IMR-90 (cell line): ENCODE data around the gene CD99L2. TPM values are rescaled to one million over a fixed set of nuclear protein-coding genes. Genes with fewer than 3 reads are reported as not detected.

Source experiments
- ATAC-seq: fragments of 200-7000 bp; cut with Tn5 transposase; 2 replicates; pipeline ENCODE4 v1.9.1; 2020; ENCODE audit warnings: low read depth, mild to moderate bottlenecking, moderate library complexity
- BruUV-seq: library from RNA; stranded (reverse); fragments of 400-500 nt; replicated peaks from 2 replicates; lab custom pipeline; 2021; lab: Mats Ljungman, UMichigan
- CTCF ChIA-PET: fragments of 300-600 bp; formaldehyde crosslinking; extraction: SDS; loops from one replicate; lab custom pipeline; 2021; ENCODE audit warnings: antibody characterized with exemption; lab: Yijun Ruan, JAX
- POLR2A ChIA-PET: fragments of 300-600 bp; sonication (Branson Sonifier 250); formaldehyde crosslinking; loops from one replicate; lab custom pipeline; 2022; ENCODE audit warnings: antibody characterized with exemption; ENCODE audit not compliant: unreplicated experiment; lab: Charles Lee
- DNase-seq: peaks from one replicate; pipeline ENCODE4 v3.0.0; 2013
- H2AFZ ChIP-seq: replicated peaks from 2 replicates; pipeline ENCODE3; 2013; ENCODE audit warnings: low read length, mild to moderate bottlenecking; ENCODE audit not compliant: poor library complexity
- H2AK5ac ChIP-seq: 2 replicates; pipeline ENCODE4 v1.6.1; 2013; ENCODE audit warnings: low read depth, low read length, inconsistent platforms
- H2AK9ac ChIP-seq: replicated peaks from 2 replicates; pipeline ENCODE3; 2013; ENCODE audit warnings: mild to moderate bottlenecking, low read depth, low read length, moderate library complexity; ENCODE audit not compliant: poor library complexity
- H2BK120ac ChIP-seq: 2 replicates; pipeline ENCODE4 v1.6.1; 2013; ENCODE audit warnings: low read depth, low read length, inconsistent platforms
- H2BK15ac ChIP-seq: 3 replicates; pipeline ENCODE4 v1.6.1; 2013; ENCODE audit warnings: low read depth, low read length, inconsistent platforms
- H2BK20ac ChIP-seq: 2 replicates; pipeline ENCODE4 v1.6.1; 2013; ENCODE audit warnings: low read depth, mild to moderate bottlenecking, inconsistent platforms, low read length, moderate library complexity
- H2BK5ac ChIP-seq: 2 replicates; pipeline ENCODE4 v1.6.1; 2013; ENCODE audit warnings: mild to moderate bottlenecking, low read depth, low read length, inconsistent platforms; ENCODE audit not compliant: poor library complexity, severe bottlenecking
- H3K14ac ChIP-seq: replicated peaks from 2 replicates; pipeline ENCODE4 v1.6.1; 2013; ENCODE audit warnings: low read depth, low read length, inconsistent platforms
- H3K18ac ChIP-seq: 2 replicates; pipeline ENCODE4 v1.6.1; 2013; ENCODE audit warnings: low read depth, low read length, control low read depth
- H3K23ac ChIP-seq: 2 replicates; pipeline ENCODE4 v1.6.1; 2013; ENCODE audit warnings: low read depth, low read length, inconsistent platforms
- H3K27ac ChIP-seq: 2 replicates; pipeline ENCODE4 v1.5.1; 2013; ENCODE audit warnings: mild to moderate bottlenecking, control low read depth, low read length; ENCODE audit not compliant: insufficient read depth
- H3K27me3 ChIP-seq: 2 replicates; pipeline ENCODE4 v1.6.1; 2013; ENCODE audit warnings: low read length; ENCODE audit not compliant: control insufficient read depth, insufficient read depth
- H3K36me3 ChIP-seq: 2 replicates; pipeline ENCODE4 v1.6.1; 2013; ENCODE audit warnings: low read length, mixed read lengths; ENCODE audit not compliant: control insufficient read depth, insufficient read depth
- H3K4ac ChIP-seq: 2 replicates; pipeline ENCODE4 v1.6.1; 2013; ENCODE audit warnings: low read depth, low read length, inconsistent platforms
- H3K4me1 ChIP-seq: 2 replicates; pipeline ENCODE4 v1.6.1; 2013; ENCODE audit warnings: low read length, mixed read lengths; ENCODE audit not compliant: control insufficient read depth, insufficient read depth
- H3K4me2 ChIP-seq: 2 replicates; pipeline ENCODE4 v1.6.1; 2013; ENCODE audit warnings: low read depth, mild to moderate bottlenecking, control low read depth, low read length, moderate library complexity
- H3K4me3 ChIP-seq: 2 replicates; pipeline ENCODE4 v1.5.1; 2013; ENCODE audit warnings: low read depth, mild to moderate bottlenecking, control low read depth, low read length, moderate library complexity; ENCODE audit not compliant: insufficient read depth
- H3K56ac ChIP-seq: 2 replicates; pipeline ENCODE4 v1.6.1; 2013; ENCODE audit warnings: low read length, inconsistent platforms; ENCODE audit not compliant: insufficient read depth; ENCODE audit errors: extremely low read depth
- H3K79me1 ChIP-seq, 2 experiments: 2 replicates each; pipeline ENCODE4 v1.6.1; 2013; ENCODE audit warnings: low read length in 2 of 2, inconsistent platforms in 1 of 2, low read depth in 1 of 2
- H3K9ac ChIP-seq: 2 replicates; pipeline ENCODE4 v1.6.1; 2013; ENCODE audit warnings: low read depth, low read length, control low read depth
- H3K9me1 ChIP-seq: 2 replicates; pipeline ENCODE4 v1.6.1; 2013; ENCODE audit warnings: low read length, inconsistent platforms; ENCODE audit not compliant: insufficient read depth
- H3K9me3 ChIP-seq: 2 replicates; pipeline ENCODE4 v1.6.1; 2013; ENCODE audit warnings: low read length; ENCODE audit not compliant: control insufficient read depth, insufficient read depth
- H4K20me1 ChIP-seq: 2 replicates; pipeline ENCODE4 v1.6.1; 2013; ENCODE audit warnings: low read length, inconsistent platforms; ENCODE audit not compliant: insufficient read depth
- H4K5ac ChIP-seq: 2 replicates; pipeline ENCODE4 v1.6.1; 2013; ENCODE audit warnings: mild to moderate bottlenecking, low read depth, low read length, control low read depth
- H4K8ac ChIP-seq, 2 experiments: 2 replicates each; pipeline ENCODE4 v1.6.1; 2013; ENCODE audit warnings: low read depth in 2 of 2, low read length in 2 of 2, control low read depth in 1 of 2, inconsistent platforms in 1 of 2
- H4K91ac ChIP-seq: 2 replicates; pipeline ENCODE4 v1.6.1; 2013; ENCODE audit warnings: low read depth, low read length, inconsistent platforms; ENCODE audit not compliant: insufficient read depth
- BHLHE40 ChIP-seq: fragments of 150-350 bp; IDR thresholded peaks from 2 replicates; pipeline ENCODE4 v1.6.1; 2016; ENCODE audit warnings: mild to moderate bottlenecking, low read depth, low read length
- CEBPB ChIP-seq: IDR thresholded peaks from 2 replicates; pipeline ENCODE4 v1.6.1; 2012; ENCODE audit warnings: low read depth, low read length, improper control_type of control experiment
- CHD1 ChIP-seq: IDR thresholded peaks from 2 replicates; pipeline ENCODE4 v1.6.1; 2012; ENCODE audit warnings: low read depth, low read length, improper control_type of control experiment
- FOS ChIP-seq: fragments of 150-350 bp; IDR thresholded peaks from 2 replicates; pipeline ENCODE4 v1.6.1; 2016; ENCODE audit warnings: low read depth, low read length
- MAFK ChIP-seq: IDR thresholded peaks from 2 replicates; pipeline ENCODE4 v1.6.1; 2012; ENCODE audit warnings: low read depth, low read length, improper control_type of control experiment
- MAZ ChIP-seq: IDR thresholded peaks from 2 replicates; pipeline ENCODE4 v1.6.1; 2012; ENCODE audit warnings: low read depth, mild to moderate bottlenecking, low read length, improper control_type of control experiment, moderate library complexity, borderline replicate concordance
- NFE2L2 ChIP-seq: fragments of 150-350 bp; IDR thresholded peaks from 2 replicates; pipeline ENCODE4 v1.6.1; 2016; ENCODE audit warnings: low read depth, mild to moderate bottlenecking, low read length
- POLR2A ChIP-seq: IDR thresholded peaks from 2 replicates; pipeline ENCODE4 v1.6.1; 2012; ENCODE audit warnings: mild to moderate bottlenecking, low read depth, low read length
- RAD21 ChIP-seq: IDR thresholded peaks from 2 replicates; pipeline ENCODE4 v1.6.1; 2012; ENCODE audit warnings: low read length, improper control_type of control experiment
- RCOR1 ChIP-seq: IDR thresholded peaks from 2 replicates; pipeline ENCODE4 v1.6.1; 2012; ENCODE audit warnings: mild to moderate bottlenecking, low read length, improper control_type of control experiment; ENCODE audit not compliant: insufficient replicate concordance
- RFX5 ChIP-seq: IDR thresholded peaks from 2 replicates; pipeline ENCODE4 v1.8.0; 2012; ENCODE audit warnings: low read depth, mild to moderate bottlenecking, low read length, moderate library complexity
- WGBS, 2 experiments: methylation state at CpG; one replicate each; pipeline versions ENCODE4 v1.1.5 to v1.1.7; 2013; ENCODE audit warnings: missing lambda C conversion rate in 2 of 2; ENCODE audit not compliant: insufficient read length in 1 of 2; ENCODE audit errors: extremely low coverage in 2 of 2; 5-methylcytosine and 5-hydroxymethylcytosine counted together
- dilution Hi-C: fragments of 300-500 bp; cut with HindIII; formaldehyde crosslinking; loops from one replicate; pipeline ENCODE4 v1.14.3; 2018; ENCODE audit warnings: low sequenced_read_pairs; ENCODE audit not compliant: unreplicated experiment
- in situ Hi-C: fragments of 300-500 bp; cut with MboI; formaldehyde crosslinking; loops from 3 replicates; pipeline ENCODE4 v1.14.3; 2019; ENCODE audit warnings: low sequenced_read_pairs, inconsistent platforms, mixed read lengths
- intact Hi-C: fragments of 100-400 bp; cut with micrococcal nuclease; formaldehyde crosslinking; loops from 2 replicates; pipeline ENCODE4 v1.10.0; 2022
- polyA plus RNA-seq, 3 experiments: library from polyadenylated mRNA; depleted of rRNA; stranded (reverse); fragments of >200 nt; gene quantifications; 2 replicates each; pipeline ENCODE4 v1.2.3, GENCODE V29; 2012; ENCODE audit warnings: low replicate concordance in 1 of 3
- total RNA-seq: library from RNA; depleted of rRNA; stranded (reverse); fragments of >200 nt; gene quantifications from 2 replicates; pipeline ENCODE4 v1.2.3, GENCODE V29; 2012
- TF ChIP-seq, protein P1 (sequence below): fragments of 150-350 bp; IDR thresholded peaks from 2 replicates; pipeline ENCODE4 v1.6.1; 2017; ENCODE audit warnings: mild to moderate bottlenecking, antibody characterized with exemption, low read length, low read depth

CD99L2 gene
- total and polyA plus RNA-seq, 2 of the 4 experiments (the other 2 are of a cell fraction) = 17.4 to 41.4 TPM

DNA sequence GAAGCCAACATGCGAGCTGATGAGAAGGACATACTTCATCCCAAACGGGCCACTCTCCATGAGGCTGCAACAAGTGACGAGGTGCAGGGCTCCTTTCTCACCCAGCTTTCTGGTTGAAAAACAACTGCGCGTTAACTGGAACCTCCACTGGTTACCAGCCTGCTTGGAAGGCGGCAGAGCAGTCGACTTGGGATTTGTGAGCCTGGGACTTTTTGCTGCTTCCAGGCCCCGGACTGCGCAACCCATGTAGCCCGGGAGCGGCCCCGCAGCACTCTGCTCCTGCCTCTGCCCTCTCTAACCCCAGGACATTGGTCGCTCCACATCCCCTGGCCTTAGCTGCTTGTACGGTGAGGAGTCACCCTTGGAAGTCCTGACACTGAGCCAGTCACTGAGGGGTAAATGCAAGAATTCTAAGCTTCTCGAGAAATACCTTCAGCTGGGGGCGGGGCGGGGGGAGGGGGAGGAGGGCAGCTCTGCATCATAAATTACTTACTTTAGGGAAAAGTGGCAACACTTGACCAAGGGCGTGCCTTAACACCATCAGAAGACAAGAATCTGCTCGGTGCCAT lies 132.6 kb downstream of the CD99L2 start:
- Histone ChIP-seq H2AK9ac (no peak overlapping the region), H3K27ac (no peak overlapping the region), H3K9ac (no peak overlapping the region), H3K36me3 (no peaks in the 10 kb centered on the region; the same call in 1 of the 2 replicates), H2AFZ (no peak overlapping the region), H3K27me3 (no peaks in the 10 kb centered on the region), H4K20me1 (no peaks in the 10 kb centered on the region; the same call in 1 of the 2 replicates), H3K4me3 (no peak overlapping the region), H3K79me1 (no peaks in the 10 kb centered on the region), H3K14ac (no peak overlapping the region), H3K9me1 (0 out of 2 replicates have a peak, but pooled peaks cover 2% of the 10 kb centered on the region), H3K56ac (no peak overlapping the region), H3K4ac (no peak overlapping the region), H2BK5ac (no peak overlapping the region), H3K18ac (no peak overlapping the region), H3K4me1 (peaks cover 11% of the 10 kb centered on the region), H4K91ac (no peak overlapping the region), H2AK5ac (no peak overlapping the region), H3K23ac (no peak overlapping the region), H4K8ac (no peak overlapping the region), H3K4me2 (no peak overlapping the region), H4K5ac (no peak overlapping the region), H2BK15ac (no peak overlapping the region), H3K9me3 (0 out of 2 replicates have a peak, but pooled peaks cover 2% of the 10 kb centered on the region), H2BK120ac (no peak overlapping the region), H2BK20ac (no peak overlapping the region)
- in situ Hi-C loops = no loop called here
- ATAC-seq (no peak), DNase-seq (no peak)
- no TSS peak for BruUV-seq
- dilution Hi-C loops = no loop called here
- intact Hi-C loops = no loop called here
- 89% methylated on average over 8 of the region's 19 CpGs; no CpG with 5 or more reads in 1 of the 2 experiments for WGBS, 2 experiments
- ChIA-PET POLR2A (no interaction called here), CTCF (no interaction called here)
- TF ChIP-seq, protein P1, sequence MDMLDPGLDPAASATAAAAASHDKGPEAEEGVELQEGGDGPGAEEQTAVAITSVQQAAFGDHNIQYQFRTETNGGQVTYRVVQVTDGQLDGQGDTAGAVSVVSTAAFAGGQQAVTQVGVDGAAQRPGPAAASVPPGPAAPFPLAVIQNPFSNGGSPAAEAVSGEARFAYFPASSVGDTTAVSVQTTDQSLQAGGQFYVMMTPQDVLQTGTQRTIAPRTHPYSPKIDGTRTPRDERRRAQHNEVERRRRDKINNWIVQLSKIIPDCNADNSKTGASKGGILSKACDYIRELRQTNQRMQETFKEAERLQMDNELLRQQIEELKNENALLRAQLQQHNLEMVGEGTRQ = no peak
- TF ChIP-seq CEBPB (no peak), RAD21 (no peak), NFE2L2 (no peak), BHLHE40 (no peak), MAZ (no peak), MAFK (no peak), CHD1 (no peak), RCOR1 (no peak), FOS (no peak), POLR2A (no peak), RFX5 (no peak)
